ENCODE data around the gene RAB32.

GRCh38 chr6:146598772-146599405 lies 55.3 kb downstream of the RAB32 start, which contains the start of gene ADGB:
- no peak for TF ChIP-seq POLR2A (IDR thresholded peaks at IDR 0.05; ENCODE audit: low read depth, low read length)
- TF ChIP-seq POLR2AphosphoS5 (IDR thresholded peaks at IDR 0.05; ENCODE audit: low read depth, low read length): no peak
